DMS53 treated with DMSO at 0.1 percent for 48 hours (cell line): ENCODE data around the gene GRK5.

Source experiments
- DNase-seq: peaks from one replicate; lab custom pipeline; 2025; ENCODE audit not compliant: unreplicated experiment; lab: John Stamatoyannopoulos, UW

GRK5 gene

DNA sequence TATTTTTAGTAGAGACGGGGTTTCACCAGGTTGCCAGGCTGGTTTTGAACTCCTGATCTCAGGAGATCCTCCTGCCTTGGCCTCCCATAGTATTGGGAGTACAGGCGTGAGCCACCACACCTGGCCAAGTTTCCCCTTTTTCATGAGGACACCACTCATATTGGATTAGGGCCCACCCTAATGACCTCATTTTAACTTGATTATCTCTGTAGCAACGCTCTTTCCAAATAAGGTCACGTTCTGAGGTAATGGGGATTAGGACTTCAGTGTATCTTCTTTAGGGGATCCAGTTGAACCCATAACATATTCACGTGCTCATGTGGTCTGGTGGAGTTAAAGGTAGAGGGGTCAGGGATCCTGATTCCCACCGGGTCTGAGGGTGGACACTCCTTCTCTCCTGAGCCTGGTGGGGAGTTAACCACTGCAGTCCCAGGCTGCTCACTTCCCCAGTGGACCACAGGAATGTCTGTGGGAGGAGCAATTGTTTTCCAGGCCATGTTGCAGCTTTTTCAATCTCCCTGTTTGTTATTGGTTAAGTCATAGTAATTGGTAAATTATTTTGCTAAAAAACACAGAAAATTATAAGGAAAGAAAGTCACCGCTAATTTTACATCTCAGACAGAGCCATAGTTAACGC, 130.5 kb downstream of the GRK5 start:
- no peak for DNase-seq

DNA sequence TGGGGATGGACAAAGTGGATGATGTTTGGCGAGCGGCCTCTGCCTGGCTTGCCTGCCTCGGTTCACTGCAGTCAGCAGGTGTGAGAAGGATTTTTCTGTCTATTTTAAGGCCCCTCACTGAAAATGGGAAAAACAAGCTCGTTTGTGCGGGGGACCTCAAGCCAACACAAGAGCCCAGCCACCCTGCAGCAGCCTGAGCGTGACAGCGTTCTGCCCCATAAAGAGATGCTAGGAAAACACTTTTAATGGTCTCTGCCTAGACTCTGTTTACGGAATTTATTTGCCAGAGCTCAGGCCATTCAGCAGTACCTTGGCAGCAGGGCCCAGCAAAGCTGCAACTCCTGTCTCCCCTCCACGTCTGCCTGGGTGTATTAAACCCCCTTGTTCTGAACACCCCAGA, 131.7 kb downstream of the GRK5 start:
- no peak for DNase-seq

DNA sequence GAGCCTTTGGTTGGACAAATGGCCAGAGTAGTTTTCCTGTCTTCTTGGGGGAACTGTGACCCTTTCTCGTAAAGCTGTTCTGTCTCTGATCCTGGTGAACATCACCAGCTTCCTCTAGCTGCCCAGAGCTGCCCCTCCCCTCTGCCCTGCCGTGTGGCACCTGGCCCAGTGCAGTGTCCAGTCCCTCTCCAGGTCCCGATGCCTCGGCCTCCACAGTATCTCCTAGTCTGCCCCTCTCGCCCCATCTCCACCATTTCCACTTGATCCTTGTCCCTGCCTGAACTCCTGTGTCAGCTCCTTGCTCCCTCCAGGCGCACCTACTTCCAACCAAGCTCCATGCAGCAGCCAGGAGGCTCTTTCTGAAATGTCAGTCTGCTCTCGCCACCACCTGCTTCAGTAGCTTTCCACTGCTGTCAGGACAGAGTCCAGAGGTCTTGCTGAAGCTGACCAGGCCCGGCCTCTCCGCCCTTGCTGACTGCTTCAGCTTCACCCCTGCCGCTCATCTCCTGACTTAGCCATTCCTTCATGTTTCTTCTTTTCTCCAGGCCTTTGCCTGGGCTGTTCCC, 133.6 kb downstream of the GRK5 start:
- no peak for DNase-seq

DNA sequence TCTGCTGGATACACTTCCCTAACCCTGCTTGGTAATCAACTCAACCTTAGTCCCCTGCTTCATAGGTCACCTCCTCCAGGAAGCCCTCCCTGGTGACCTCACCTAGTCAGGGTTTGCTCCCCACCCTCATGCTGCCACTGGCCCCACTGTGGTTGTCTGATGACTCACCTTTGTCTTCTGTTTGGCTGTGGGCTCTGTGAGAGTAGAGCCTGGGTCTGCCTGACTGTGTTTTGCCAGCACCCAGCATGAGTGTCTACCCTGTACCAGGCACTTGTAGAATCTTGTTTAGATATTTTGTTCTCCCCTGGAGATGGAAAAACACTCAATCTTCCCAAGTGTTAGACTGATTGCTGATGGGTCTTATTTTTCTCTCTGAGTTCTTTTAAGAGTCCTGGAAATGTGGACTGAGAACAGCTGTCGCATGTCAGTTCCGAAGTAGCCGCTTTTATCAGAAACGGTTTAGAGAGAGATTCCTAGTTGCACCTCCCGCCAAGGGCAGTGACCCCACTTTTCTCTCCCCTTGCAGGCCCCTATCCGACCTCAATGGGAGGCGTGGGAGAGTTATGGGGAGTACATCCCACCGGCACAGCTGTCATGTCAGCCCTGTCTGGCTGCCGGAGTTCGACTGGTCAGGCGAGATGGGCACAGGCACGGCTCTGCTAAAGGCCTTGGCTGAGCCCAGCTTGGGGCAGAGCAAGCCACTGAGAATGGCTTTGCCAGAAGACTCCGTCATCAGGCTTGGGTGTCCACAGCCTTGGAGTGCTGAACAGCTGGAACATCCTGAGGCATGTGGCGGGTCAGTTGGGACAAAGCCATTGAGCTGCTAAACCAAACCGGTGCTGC, 134.3 kb downstream of the GRK5 start:
- DNase-seq = no peak

DNA sequence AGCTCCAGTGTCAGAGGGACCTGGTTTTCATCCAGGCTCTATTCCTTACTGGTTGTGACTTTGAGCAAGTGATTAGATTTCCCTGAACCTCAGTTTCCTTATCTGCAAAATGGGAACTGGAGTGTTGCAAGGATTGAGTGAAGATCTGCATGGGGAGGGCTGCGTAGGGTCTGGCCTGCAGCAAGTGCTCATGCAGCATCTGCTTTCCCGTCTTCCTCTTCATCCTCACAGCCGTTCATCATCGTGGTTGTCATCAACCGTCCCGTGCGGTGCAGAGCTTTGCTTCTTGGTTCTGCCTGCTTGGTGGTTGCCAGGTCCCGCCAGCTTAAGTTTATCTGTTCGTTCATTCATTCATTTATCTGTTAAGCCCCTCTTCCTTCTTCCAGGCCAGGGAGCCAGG, 135.0 kb downstream of the GRK5 start:
- DNase-seq = no peak

DNA sequence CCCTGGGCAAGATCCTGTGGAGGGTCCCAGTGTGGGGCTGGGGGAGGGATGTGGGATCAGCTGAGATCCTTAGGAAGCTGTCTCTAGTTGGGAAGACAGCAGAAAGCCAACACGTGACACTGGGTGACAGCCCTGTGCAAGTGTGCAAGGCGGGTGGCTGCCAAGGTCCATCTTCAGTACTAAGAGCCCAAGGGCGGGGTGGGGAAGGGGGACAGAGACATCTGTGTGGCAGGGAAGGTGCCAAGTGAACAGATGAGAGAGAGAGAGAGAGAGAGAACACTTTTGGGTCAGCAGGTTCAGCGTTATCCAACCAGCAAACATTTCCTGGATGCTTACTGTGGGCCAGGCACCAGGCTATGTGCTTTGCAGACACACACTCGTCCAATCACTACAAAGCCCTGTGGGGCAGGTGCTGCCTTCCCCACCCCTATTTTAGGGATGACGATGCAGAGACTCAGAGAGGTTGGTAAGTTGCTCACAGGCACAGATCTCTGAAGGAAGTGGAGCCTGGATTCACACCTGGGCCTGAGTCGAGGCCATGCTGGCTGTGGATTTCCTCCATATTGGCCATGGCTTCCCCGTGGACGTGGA, 135.7 kb downstream of the GRK5 start:
- no peak for DNase-seq

DNA sequence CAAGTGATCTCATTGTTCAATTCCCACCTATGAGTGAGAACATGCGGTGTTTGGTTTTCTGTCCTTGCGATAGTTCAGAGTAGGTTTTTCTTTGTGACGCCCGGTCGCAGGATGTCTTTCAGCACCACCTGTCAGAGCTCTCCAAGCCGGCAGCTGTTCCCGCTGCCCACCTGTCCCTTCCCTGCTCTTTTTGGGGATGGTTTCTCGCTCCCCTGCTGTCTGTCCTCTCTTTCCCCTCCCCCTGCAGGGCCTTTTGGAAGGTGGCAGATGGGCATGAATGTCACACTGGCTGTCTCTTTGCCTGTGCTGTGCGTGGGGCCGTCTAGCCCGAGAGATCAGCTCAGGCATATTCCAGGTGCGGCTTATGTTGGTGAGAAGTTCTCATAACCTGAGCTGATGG, 137.0 kb downstream of the GRK5 start:
- DNase-seq = no peak

DNA sequence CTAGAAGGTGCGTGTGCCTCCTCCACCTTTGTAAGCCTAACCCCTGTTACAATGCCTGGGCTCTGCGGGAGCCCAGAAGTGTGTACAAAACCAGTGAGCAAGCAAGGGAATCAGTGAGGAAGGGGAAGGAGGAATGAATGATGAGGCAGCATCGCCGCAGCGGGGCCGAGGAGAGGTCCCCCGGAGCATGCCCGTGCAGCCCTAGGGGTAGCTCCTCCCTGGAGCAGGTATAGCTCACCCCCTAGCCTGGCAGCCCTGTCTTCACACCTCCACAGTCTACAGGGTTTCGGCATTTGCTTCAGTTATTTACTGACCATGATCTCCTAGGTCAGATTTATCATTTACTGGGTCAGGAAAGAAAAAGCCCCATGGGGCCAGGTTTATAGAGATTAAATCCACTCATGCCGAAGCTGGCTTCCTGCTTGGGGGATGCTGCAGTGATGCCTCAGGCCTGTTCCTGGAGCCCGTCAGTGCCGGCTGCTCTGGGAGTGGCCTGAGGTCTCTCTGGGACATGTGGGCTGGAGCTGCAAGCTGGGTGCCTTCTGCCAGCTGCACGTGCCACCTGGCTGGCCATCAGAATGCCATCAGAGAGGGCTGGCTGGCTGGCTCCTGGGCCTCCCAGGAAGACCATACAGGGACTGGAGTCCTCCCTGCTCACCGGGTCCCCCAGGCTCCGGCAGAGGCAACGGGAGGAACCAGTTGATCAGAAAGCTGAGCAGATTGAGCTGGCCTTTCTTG, 138.9 kb downstream of the GRK5 start:
- no peak for DNase-seq

DNA sequence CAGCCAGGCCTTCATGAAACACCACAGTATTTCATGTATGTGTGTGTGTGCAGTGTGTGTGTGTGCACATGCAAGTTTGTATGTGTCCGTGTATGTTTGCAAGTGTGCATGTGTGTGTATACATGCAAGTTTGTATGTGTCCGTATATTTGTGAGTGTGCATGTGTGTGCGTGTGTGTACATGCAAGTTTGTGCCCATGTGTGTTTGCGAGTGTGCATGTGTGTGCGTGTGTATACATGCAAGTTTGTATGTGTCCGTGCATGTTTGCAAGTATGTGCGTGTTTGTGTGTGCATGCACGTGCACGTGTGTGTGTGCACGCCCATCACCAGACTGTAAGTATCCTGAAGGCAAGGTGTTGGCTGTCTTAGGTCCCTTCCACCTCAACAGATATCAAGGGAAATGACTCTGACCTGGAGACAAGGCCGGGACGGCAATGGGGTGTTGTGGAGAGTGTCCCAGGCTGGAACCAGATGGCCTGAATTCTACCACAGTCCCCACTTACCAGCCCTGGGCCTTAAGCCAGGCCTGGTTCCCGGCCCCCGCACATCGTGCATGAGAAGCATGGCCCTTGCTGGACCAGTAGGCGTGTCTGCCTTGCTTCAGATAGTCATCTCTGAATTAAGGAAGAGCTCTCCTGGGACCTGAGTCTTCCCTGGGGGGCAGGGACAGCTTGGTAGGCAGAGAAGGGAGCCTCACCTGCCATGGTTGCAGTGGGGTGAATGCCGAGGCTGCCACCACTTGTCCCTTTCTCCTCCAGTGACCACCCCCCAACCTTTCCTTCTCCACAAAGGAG, 140.0 kb downstream of the GRK5 start:
- DNase-seq = no peak

DNA sequence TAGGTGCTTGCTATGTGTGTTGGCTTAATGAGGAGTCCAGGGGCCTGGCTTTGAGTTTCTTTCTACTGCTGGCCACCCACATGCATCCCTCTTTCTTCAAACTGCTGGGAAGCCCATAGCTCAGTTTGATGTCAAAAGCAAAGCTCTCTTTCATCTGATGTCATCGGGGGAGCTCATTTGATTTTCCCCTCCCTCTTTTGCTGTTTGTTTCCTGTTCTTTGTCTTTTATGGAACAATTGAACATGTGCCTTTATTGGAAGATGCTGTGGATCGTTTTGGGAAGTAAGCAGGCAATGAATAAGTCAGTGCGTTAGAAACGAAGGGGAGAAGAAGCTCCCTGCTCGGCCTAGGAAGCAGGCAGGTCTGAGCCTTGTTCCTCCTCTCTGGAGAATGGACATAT, 140.7 kb downstream of the GRK5 start:
- DNase-seq = no peak

DNA sequence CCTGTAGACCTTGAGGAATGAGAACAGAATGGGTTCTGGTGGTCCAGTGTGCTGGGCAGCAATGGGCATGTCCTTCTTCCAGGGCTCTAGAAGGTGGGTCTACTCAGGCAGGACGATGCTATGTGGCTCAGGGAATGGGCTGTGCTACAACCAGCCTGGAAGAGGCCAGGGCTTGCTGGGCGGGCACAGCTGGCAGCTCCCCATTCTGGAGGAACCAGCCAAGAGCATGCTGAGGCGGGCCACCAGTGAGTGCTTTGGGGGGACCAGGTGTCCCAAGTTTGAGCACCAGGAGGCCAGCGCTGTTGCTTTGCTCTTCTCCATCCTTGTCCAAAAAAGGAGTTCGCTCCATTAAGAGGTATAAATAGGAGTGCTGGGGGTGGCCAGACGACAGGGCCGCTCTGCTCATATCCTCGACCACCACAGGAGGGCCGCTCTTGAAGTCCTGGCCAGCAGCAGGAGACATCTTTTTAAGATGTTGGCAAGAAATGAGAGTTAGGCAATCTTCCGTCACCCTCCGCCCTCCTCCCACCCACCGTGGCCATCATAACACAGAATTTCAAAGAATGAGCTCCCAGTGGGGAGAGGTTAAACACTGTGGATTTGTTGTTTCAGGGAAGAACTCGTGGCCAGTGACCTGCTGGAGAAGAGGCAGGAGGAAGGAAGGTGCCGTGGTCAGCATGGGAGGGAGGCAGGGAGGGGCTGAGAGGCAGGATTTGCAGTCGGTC, 141.3 kb downstream of the GRK5 start:
- DNase-seq = no peak

DNA sequence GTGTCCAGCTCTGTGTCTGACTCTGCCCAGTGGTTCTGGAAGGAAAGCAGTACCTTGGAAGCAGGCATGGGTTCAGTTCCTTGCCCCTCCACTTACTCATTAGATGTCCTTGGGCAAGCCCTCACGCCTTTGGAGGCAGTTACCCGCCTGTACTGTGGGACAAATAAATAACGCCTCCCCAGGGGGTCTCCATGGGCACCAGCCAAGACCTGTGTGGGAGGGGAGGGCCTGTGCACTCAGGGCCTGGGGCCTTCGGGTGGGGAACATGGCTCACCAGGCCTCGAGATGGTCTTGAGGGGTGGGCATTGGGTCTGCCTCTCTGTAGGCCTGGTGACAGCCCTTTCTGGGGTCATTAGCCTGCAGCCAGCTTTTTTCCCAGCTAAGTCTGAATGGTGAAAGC, 142.0 kb downstream of the GRK5 start:
- DNase-seq = no peak

DNA sequence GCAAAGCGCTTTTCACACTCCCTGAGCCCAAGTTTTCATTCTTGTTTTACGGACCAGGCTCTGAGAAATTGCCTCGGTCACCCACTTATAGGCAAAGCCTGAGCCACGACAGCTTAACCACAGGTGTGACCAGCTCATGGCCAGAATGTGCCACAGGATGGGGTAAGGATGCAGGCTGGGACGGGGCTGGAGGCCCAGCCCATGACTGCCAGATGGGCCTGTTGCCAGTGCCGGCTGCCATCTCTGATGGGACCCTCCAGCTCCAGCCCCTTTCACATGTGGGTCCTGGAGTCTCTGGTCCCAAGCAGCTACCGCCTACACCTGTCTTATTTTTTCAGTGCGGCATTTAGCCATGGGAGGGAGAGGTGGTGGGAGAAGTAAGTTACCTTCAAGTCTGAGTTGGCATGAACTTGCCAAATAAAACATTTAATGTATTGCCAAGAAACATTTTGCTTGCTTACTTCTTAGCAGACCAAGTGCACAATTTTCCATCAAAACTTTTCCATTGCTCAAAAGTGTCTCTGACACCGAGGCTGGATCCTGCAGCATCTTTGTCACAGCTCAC, 142.6 kb downstream of the GRK5 start:
- DNase-seq = no peak

DNA sequence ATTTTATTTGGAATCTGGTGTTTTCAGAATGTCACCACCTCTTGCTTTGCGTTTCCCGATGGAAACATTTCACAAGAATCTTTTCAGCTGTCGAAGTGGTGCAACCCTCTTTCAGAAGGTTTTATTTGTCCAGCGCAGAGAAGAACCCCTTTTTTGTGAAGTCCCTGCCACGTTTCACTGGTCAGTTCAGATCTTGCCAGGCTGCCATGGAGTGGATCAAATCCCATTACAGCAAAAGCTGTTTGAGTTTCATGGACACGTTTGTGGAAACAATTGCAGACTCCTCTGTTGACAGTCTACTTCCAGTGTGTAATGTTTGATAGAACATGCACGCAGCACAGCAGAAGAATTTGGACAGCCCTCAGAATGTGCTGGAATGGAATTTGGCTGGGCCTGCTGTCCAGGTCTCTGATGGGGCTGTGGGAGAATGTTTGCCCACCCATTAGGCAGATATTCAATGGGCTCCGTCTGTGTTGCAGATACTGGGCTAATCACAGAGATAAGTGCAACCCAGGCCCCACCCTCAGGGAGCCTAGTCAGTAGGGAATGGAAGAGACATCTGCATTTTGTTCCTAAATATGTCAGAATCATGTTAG, 143.2 kb downstream of the GRK5 start:
- DNase-seq = no peak

DNA sequence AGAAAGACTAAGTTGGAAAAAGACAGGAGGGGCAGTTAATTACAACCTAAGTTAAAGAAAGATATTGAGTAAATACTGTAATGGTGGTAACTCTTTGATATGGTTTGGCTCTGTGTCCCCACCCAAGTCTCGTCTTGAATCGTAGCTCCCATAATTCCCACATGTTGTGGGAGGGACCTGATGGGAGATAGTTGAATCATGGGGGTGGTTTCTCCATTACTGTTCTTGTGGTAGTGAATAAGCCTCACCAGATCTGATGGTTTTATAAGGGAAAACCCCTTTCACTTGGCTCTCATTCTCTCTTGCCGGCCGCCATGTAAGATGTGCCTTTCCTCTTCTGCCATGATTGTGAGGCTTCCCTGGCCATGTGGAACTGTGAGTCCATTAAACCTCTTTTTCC, 143.8 kb downstream of the GRK5 start:
- no peak for DNase-seq

DNA sequence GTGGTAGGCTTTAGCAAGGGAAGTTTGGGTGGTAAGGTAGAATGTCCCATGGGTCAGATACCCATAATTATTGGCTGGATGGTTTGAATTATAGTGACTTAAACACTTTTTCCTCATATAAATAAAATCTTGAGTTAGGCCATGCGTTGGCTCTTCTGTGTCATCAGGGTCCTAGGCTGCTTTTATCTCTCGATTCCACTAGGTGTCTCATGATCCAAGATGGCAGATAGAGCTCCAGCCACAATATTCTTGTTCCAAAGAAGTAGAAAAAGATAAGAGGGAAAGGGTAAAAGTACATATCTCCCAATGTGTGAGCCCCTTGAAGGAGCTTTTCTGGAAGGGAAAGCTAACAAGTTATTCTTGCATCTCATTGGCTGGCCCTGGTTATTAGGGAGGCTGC, 144.7 kb downstream of the GRK5 start:
- DNase-seq = no peak

DNA sequence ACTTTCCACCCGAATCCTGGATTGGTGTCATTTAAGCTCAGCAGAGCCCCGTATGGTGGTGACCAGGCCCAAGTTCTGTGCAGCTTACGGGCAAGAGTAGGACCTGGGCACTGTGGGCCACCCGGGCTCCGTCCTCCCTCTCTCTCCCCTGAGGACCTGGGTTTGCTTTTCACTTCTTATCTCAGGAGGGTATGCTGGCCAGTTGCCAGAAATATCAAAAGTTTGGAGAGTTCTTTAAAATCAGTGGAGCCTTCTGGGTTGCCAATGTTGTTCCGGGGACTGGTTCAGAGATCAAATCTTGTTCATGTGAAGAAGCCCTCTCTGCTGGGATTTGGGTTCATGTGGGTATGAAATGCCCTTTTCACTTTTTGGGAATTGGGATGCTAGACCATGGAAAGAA, 145.4 kb downstream of the GRK5 start:
- DNase-seq = no peak

DNA sequence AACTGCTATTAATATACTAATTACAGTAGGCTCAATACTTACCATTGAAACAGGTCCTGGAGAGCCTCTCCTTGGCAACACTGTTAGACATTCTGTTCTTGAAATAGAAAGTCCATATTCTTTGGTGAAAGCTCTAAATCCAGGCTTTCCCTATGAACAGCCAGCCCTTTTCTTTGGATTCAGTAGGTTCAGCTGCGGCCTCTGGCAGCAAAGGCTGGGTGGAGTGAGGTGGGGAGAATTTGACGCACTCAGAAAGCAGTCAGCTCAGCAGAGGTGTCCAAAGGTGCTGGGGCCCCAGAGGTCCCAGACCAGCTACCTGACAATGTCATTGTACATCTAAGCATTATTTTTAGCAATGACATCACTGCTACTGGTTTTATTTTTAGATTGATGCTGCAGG, 146.1 kb downstream of the GRK5 start:
- no peak for DNase-seq

DNA sequence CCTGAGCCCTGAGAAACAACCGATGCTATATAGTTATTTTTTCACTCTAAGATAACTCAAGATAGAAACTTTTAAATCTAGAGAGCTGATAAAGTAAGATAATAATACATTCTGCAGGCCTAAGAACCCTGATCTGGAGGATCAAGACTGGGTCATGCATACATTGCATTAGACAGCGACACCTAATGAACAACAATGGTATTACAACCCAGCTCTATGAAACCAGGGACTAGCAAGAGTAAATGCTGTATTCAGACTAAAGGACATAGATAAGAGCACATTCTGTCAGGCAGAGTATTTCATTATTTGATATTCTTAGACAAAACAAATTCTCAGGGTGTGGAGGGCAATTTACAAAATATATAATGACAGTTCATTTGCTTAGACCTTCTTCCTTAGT, 148.6 kb downstream of the GRK5 start:
- DNase-seq = no peak
